BJ (cell line): ENCODE results near the gene TGFB3. TPM values are rescaled to one million over a fixed set of nuclear protein-coding genes. Genes with fewer than 3 reads are reported as not detected.
A peak's percentile ranks its signal among the peaks of the same experiment; 100 is the strongest.

Experiments
- CTCF ChIA-PET: fragments of 350-600 bp; formaldehyde crosslinking; extraction: SDS; loops from one replicate; lab custom pipeline; 2021; ENCODE audit warnings: antibody characterized with exemption, inconsistent platforms; lab: Yijun Ruan, JAX
- POLR2A ChIA-PET: fragments of 300-600 bp; sonication (Branson Sonifier 250); formaldehyde crosslinking; extraction: SDS; loops from one replicate; lab custom pipeline; 2021; ENCODE audit warnings: antibody characterized with exemption; lab: Charles Lee
- DNase-seq: peaks from one replicate; pipeline ENCODE4 v3.0.0-alpha.2; 2011; ENCODE audit warnings: low read depth
- H3K27me3 ChIP-seq: 2 replicates; pipeline ENCODE4 v1.6.0; 2011; ENCODE audit warnings: low read length; ENCODE audit not compliant: control insufficient read depth, insufficient read depth
- H3K36me3 ChIP-seq: 2 replicates; pipeline ENCODE4 v1.5.1; 2011; ENCODE audit warnings: low read length; ENCODE audit not compliant: control insufficient read depth, insufficient read depth
- H3K4me3 ChIP-seq: 2 replicates; pipeline ENCODE4 v1.5.1; 2011; ENCODE audit warnings: low read depth, mild to moderate bottlenecking, control low read depth, low read length
- polyA plus RNA-seq: library from polyadenylated mRNA; depleted of rRNA; stranded (reverse); fragments of >200 nt; gene quantifications from 2 replicates; pipeline ENCODE4 v1.2.3, GENCODE V29; 2011
- TF ChIP-seq, protein P1 (sequence below): IDR thresholded peaks from 2 replicates; pipeline ENCODE4 v1.5.1; 2011; ENCODE audit warnings: low read depth, mild to moderate bottlenecking, control low read depth, inconsistent platforms, low read length, moderate library complexity; ENCODE audit not compliant: insufficient read depth

TGFB3 gene
- polyA plus RNA-seq, 1 experiment, result 6.7 TPM

DNA sequence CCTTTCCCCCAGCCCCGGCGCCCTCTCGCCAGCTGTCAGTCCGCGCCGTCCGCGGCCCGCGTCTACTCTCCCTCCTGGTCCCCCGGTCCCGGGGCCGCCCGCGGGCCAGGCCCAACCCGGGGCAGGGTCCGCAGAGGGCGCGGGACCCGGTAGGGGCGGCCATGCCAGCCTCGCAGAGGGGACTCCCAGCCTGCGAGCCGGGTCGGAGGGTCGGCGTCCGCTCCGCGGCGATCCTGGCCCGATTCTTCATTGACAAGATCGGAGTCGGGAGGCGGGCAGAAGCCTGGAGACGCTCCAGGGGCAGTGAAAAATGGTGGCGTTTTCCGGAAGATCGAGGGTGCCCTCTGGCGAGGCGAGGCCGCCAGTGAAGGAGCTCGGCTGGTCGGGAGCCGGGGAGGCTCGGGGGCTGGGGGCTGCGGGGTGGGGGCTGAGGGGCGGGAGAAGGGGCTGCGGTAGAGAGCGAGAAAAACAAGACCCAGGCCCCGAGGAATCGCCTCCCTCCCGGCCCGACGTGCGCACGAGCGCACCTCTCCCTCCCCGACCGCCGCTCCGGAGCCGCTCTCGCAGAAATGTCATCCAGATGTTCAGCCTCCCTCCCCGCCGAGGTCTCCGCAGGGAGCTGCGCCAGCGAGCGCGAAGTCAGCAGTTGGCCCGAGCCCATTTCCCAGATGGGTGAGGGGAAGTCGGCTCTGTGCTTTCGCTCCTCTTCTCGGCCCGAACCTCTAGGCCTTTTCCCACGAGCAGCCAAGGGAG lies 647 bp upstream of the TGFB3 start:
- ChIA-PET POLR2A (interaction anchor here (0.6 to 1.3 kb wide), 3 partner anchors 24 to 275 kb away, joined by 3 to 4 read pairs (median 3); no protein-coding TSS in a partner anchor), CTCF (interaction anchor here (0.6 to 13.4 kb wide), 38 partner anchors 11 to 405 kb away, joined by 3 to 296 read pairs (median 4); no protein-coding TSS in a partner anchor)
- TF ChIP-seq, protein P1, sequence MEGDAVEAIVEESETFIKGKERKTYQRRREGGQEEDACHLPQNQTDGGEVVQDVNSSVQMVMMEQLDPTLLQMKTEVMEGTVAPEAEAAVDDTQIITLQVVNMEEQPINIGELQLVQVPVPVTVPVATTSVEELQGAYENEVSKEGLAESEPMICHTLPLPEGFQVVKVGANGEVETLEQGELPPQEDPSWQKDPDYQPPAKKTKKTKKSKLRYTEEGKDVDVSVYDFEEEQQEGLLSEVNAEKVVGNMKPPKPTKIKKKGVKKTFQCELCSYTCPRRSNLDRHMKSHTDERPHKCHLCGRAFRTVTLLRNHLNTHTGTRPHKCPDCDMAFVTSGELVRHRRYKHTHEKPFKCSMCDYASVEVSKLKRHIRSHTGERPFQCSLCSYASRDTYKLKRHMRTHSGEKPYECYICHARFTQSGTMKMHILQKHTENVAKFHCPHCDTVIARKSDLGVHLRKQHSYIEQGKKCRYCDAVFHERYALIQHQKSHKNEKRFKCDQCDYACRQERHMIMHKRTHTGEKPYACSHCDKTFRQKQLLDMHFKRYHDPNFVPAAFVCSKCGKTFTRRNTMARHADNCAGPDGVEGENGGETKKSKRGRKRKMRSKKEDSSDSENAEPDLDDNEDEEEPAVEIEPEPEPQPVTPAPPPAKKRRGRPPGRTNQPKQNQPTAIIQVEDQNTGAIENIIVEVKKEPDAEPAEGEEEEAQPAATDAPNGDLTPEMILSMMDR, result peak; percentile 72
- no peaks in the 10 kb centered on the region for H3K27me3 ChIP-seq
- H3K4me3 ChIP-seq, result peak overlapping the region; percentile 54
- no peak for DNase-seq
- no peaks in the 10 kb centered on the region for H3K36me3 ChIP-seq

GRCh38 chr14:75980856-75981255 lies 939 bp downstream of the TGFB3 start:
- H3K36me3 ChIP-seq, result no peaks in the 10 kb centered on the region
- no peak overlapping the region; the same call in 1 of the 2 replicates for H3K4me3 ChIP-seq
- TF ChIP-seq, protein P1, result no peak
- DNase-seq, result no peak
- CTCF ChIA-PET, result interaction anchor here (0.7 to 13.4 kb wide), 11 partner anchors 16 to 419 kb away, joined by 3 to 296 read pairs (median 5); no protein-coding TSS in a partner anchor
- POLR2A ChIA-PET, result no interaction called here
- H3K27me3 ChIP-seq, result no peaks in the 10 kb centered on the region

- no peaks in the 10 kb centered on the region for H3K27me3 ChIP-seq
- no peak for DNase-seq
- POLR2A ChIA-PET, result no interaction called here
- H3K4me3 ChIP-seq, result no peak overlapping the region
- TF ChIP-seq, protein P1, result no peak
- CTCF ChIA-PET, result interaction anchor here (0.6 to 13.4 kb wide), 27 partner anchors 10 to 319 kb away, joined by 3 to 296 read pairs (median 4); partner anchors contain the start of genes ERG28 and TTLL5
- no peaks in the 10 kb centered on the region for H3K36me3 ChIP-seq
Measured at GRCh38 chr14:75979648-75980565, 1.9 kb downstream of the TGFB3 start.

GRCh38 chr14:75979071-75979571 lies 2.7 kb downstream of the TGFB3 start:
- POLR2A ChIA-PET, result no interaction called here
- no peaks in the 10 kb centered on the region for H3K36me3 ChIP-seq
- CTCF ChIA-PET, result interaction anchor here (0.6 to 13.4 kb wide), 32 partner anchors 9 to 319 kb away, joined by 3 to 296 read pairs (median 4); partner anchors contain the start of genes ERG28 and TTLL5
- DNase-seq, result no peak
- no peak overlapping the region for H3K4me3 ChIP-seq
- TF ChIP-seq, protein P1, result peak; percentile 81
- no peaks in the 10 kb centered on the region for H3K27me3 ChIP-seq
